Measurements from ENCODE around the gene ZGPAT.
"Not testable (repeated sequence)": the region's sequence is repeated elsewhere in the genome, so short reads cannot be mapped to it uniquely, and the experiment has no call there.

Gene ZGPAT

GRCh38 chr20:63767456-63767855 is 59.6 kb downstream of the ZGPAT start:
- DNase-seq, result no peak

DNA sequence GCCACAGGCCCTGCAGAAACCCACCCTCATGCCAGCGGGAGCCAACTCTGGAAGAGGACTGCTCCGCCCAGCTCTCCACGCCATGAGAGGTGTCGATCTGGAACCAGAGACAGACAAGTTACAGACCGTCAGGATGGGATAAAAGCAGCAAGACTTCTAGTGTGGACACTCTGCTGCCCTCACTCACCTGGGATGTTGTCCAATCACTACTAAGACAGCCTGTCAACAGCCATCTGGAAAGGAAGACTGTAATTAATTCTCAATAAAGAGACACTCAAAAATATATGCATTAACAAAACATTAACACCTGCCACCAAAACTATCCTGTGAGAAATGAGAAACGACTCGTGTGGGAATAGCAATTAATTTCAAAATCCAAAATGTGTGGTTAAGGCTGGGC is 60.0 kb downstream of the ZGPAT start:
- no peak for DNase-seq

DNA sequence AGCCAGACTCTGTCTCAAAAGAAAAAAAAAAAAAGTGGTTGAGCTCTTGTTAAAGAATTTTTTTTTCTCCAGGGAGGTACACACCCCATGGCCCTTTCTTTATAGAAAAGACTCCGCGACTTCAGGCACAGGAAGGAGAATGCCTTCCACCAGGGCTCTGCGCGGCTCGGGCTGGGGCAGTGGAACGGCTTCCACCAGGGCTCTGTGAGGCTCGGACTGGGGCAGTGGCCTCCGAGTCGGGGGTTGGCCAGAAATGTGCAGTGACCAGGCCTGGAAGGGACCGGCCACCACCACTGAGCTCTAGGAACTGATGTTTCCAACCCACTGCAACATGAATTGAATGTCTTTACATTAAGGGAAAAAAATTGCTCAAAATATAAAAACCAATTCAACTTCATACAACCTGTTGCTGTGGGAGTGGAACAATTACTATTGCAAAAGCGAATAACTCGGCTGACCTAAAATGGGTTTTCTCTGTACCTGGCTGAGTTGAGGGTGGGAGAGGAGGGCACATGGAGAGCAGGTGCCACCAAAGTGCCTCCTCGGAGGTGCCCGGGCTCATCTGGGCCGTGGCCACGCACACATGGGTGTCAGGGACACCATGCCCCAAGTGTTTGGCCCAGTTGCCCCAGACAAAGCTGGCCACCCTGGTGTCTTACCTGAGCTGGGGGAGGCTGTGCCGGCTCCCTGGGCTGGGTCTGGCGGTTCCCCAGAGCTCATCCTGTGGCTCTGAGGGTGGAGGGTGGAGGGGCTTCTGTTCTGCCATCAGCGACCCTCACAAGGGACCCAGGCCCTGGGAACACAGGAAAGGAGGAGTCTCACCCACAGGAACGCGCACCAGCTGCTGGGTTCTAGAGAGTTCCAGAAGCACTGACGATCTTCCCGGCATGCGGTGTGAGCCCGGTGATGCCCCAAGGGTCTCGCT is 61.0 kb downstream of the ZGPAT start:
- DNase-seq, result no peak

DNA sequence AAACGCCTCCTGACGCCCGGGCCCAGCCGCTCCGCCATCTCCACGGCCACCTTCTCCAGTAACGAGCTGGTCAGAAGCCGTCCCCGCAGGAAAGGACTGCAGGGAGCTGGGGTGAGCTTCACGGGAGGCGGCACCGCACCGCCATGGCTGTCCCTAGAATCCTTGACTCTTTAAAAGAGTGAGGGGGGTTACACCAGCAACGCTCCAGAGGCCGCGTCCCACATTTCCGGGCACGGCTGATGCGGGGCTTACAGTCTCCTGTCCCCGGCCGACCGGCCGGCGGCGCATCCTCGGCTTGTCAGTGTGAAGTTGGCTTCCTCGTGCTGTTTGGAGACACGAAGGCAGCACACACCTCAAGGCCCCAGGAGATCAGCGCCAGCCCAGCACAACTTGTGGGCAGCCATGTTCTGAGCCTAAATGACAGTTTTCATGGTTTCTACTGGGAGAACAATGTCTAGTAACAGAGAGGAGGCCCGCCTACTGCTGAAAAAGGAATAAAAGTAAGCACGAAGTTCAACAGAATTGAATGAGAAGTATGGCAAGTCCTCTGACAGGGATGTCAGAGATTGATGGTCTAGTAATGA is 62.1 kb downstream of the ZGPAT start:
- DNase-seq, result no peak

- DNase-seq, result no peak
Observed at GRCh38 chr20:63771046-63771707, 63.3 kb downstream of the ZGPAT start.

DNA sequence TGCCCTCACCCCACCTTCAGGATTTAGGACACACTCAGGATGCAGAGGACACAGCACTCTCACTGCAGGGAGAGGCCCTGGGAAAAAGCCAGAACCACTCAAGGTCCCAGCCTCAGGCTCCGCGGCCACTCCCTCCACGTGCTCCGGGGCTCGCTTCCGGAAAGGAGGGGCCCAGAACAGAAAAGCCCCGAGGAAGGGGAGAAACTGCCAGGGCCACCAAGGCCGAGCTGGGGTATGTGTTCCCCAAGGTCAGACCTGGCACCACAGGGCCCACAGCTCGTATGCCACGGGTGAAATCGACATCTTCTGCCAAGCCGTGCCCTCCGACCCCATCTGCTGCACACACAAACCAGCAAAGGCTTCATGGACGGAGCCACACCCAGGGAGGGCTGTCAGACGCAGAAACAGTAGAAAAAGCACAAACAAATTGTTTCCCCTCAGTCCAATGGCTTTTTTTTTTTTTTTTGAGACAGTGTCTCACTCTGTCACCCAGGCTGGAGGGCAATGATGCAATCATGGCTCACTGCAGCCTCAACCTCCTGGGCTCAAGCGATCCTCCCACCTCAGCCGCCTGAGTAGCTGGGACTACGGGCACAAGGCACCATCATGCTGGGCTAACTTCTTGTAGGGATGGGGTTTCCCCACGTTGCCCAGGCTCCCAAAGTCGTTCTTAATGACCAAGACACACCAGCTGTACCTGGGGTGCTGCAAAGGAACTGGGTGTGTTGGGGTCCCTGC is 65.1 kb downstream of the ZGPAT start:
- no peak for DNase-seq

GRCh38 chr20:63773571-63774241 is 65.9 kb downstream of the ZGPAT start:
- no peak for DNase-seq

GRCh38 chr20:63774306-63774705 is 66.5 kb downstream of the ZGPAT start:
- DNase-seq, result no peak

DNA sequence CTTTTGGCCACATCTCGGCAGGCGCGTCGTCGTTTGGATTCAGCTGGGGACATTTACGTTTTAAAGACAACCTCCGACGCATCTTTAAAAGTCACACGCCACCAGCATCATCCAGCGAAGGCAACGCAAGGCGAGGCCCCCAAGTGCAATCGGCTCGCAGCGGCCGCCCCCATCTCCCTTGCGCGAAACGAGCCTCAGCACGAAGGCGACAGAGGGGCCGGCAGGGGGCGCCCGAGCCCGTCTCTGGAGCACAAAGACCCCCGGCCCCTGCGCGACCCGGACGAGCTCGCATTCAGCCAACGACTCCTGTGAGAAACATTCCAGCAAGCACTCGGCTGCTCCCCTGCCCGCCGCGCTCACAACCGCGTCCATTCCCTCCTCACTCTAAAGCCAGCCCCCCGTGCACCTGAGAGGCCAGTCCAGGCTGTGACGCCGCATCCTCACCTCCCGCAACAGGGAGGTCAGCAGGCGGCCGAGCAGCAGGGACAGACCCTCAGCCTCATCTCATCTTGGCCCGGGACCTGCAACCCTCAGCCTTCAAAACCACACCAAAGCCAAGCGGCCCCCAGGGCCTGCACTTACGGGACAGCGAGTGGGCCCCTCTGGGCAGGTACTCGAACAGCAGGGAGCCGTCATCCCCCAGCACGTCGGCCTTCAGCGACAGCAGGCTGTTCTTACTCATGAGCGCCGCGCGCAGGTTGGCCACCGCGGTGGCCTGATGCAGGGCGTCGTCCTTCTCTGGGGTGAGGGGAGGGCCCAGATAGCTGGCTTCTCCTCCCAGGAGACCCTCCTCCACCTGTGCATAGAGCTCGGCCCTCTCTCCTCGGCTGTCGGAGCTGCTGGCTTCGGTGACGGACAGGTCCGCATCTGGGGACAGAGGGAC is 67.5 kb downstream of the ZGPAT start:
- peak; percentile 23 for DNase-seq

GRCh38 chr20:63776875-63777274 is 69.0 kb downstream of the ZGPAT start:
- not testable (repeated sequence) for DNase-seq

- no peak for DNase-seq
Observed at GRCh38 chr20:63777614-63778013, 69.8 kb downstream of the ZGPAT start.

DNA sequence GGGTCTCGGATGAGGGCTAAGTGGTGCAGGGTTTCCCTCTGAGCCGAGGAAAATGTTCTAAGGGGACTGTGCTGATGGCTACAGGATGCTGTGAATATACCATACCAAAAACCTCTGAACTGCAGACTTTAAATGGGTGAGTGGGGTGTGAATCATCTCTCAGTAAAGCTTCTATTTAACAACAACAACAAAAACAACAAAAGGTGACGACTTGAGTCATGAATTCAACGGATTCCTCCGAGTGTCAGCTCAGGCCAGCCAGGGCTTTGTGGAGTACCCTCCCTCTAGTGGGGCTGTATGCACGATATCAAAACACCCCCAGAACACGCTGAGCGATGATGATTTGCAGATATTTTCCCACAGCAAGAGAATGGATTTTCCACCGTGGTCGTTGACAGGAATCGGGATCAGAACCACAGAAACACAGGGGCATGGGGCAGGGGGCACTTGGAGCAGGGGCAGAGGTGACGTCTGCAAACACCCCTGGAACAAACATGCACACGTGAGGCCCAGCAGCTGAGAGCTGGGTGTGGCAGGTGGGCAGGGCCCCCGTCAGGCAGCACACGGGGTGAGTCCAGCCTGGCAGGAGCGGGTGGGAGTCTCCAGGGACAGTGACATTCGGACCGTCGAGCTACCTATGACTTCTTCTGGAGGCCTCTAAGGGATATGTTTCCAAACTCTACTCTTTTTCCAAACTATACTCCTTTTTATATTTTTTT is 70.4 kb downstream of the ZGPAT start:
- no peak for DNase-seq

DNA sequence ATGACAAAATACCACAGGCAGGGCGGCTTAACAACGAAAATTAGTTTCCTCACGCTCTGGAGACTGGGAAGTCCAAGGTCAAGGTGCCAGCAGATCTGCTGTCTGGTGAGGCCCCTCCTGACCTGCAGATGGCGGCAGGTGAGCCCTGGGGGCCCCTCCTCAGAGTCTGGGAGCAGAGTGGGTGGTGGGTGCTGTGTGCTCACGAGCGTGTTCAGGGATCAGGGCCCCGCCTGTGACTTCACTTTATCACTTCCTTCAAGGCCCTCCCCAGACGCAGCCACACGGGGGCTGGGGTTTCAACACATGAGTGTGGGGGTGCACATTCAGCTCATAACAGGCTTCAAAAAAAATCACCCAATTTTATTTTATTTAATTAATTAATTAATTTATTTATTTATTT is 71.0 kb downstream of the ZGPAT start:
- DNase-seq, result no peak

DNA sequence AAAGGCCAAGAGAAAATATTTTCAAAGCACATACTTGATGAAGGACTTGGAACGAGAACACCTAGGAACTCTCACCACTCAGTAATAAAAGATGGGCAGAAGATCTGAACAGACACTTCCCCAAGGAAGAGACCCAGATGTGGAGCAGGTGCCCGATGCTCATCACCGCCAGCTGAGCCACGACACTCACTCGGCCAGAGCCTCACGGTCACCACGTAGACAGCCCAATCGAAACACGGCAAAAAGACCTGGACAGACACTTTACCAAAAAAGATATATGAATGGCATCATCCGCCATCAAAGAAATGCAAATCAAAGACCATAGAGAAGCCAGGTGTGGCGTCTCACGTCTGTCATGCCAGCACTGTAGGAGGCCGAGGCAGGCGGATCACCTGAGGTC is 73.3 kb downstream of the ZGPAT start:
- DNase-seq, result no peak

- DNase-seq, result peak; percentile 59
Observed at GRCh38 chr20:63782051-63782471, 74.2 kb downstream of the ZGPAT start.

DNA sequence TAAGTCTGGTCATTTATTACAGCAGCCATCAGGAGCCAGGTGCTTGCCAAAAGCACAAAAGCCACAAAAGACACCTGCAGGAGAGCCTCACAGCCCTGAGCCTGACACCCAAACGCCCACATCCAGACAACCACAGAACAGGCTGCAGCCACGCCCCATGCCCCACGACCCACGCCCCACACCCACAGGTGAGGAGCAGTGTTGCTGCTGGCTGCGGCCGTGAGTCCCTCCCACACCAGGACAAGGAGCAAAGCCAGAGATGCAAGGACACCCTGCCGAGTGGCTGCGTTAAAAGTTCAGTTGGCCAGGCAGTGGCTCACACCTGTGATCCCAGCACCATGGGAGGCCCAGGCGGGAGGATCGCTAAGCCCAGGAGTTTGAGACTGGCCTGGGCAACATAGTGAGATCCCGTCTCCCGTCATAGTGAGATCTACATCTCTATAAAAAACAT is 74.7 kb downstream of the ZGPAT start:
- no peak for DNase-seq

DNA sequence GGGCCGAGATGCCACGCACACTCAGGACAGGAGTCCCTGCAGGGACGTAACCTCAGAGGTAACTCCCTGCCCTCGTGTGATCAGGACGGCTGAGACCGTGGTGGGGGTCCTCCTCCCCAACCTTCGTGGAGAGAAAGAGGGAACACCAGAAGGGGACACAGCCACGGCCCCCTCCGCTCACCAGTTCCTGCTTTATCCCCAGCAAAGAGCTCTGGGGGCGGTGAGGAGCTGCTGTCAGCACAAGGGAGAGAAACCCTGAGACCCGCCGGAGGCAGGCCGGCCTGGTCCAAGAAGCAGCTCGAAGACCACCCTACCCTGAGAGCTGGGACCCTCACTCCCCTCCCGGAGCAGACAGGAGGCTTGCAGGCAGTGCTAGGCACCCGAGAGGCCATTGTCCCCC is 76.1 kb downstream of the ZGPAT start:
- DNase-seq, result no peak

GRCh38 chr20:63785691-63786131 is 77.9 kb downstream of the ZGPAT start:
- no peak for DNase-seq

All from effector CD8-positive, alpha-beta T cell (primary cell).